Measurements from ENCODE around the gene LRMDA. TPM values are rescaled to one million over a fixed set of nuclear protein-coding genes. Genes with fewer than 3 reads are reported as not detected.
A peak's percentile ranks its signal among the peaks of the same experiment; 100 is the strongest.

The LRMDA gene
- total RNA-seq, 1 donor from 2014 or later: 5.2 TPM

DNA sequence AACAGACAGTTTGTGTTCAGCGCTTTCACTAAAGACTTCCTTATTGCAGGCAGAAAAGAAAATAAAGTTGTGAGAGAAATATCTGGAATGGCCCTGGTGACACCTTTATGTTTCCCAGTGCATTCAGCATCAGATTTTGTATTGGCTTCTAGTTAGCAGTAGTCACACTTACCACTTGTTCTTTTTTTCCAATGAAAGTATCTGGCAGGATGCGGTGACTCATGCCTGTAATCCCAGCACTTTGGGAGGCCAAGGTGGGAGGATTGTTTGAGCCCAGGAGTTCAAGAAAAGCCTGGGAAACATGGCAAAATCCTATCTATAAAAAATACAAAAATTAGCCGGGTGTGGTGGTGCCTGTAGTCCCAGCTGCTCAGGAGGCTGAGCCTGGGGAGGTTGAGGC is 649.6 kb downstream of the LRMDA start:
- Histone ChIP-seq H4K20me1 (ENCODE audit: low read depth) (no peaks in the 10 kb centered on the region), H2AFZ (replicated peaks) (no peak overlapping the region), H3K36me3 (no peaks in the 10 kb centered on the region), H3K4me3 (no peak overlapping the region), H3K27me3 (no peaks in the 10 kb centered on the region), H3K79me2 (ENCODE audit: low read depth) (no peaks in the 10 kb centered on the region), H3K4me1 (peaks cover 12% of the 10 kb centered on the region), H3F3A (ENCODE audit: low read depth) (no peaks in the 10 kb centered on the region), H3K4me2 (no peak overlapping the region), H3K27ac (no peak overlapping the region), H3K9me3 (ENCODE audit: low read depth) (no peaks in the 10 kb centered on the region), H3K9ac (no peak overlapping the region)
- peaks cover 12% of the 10 kb centered on the region for H3K27me3 Mint-ChIP-seq (ENCODE audit: insufficient read depth, low read depth)
- TF ChIP-seq EZH2phosphoT487 (IDR thresholded peaks at IDR 0.05) (no peak), EZH2 (IDR thresholded peaks at IDR 0.05) (no peak)
- TF ChIP-seq, protein P1, sequence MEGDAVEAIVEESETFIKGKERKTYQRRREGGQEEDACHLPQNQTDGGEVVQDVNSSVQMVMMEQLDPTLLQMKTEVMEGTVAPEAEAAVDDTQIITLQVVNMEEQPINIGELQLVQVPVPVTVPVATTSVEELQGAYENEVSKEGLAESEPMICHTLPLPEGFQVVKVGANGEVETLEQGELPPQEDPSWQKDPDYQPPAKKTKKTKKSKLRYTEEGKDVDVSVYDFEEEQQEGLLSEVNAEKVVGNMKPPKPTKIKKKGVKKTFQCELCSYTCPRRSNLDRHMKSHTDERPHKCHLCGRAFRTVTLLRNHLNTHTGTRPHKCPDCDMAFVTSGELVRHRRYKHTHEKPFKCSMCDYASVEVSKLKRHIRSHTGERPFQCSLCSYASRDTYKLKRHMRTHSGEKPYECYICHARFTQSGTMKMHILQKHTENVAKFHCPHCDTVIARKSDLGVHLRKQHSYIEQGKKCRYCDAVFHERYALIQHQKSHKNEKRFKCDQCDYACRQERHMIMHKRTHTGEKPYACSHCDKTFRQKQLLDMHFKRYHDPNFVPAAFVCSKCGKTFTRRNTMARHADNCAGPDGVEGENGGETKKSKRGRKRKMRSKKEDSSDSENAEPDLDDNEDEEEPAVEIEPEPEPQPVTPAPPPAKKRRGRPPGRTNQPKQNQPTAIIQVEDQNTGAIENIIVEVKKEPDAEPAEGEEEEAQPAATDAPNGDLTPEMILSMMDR (IDR thresholded peaks at IDR 0.05): no peak
- peaks cover 4% of the 10 kb centered on the region for H3K36me3 Mint-ChIP-seq
- H3K4me3 Mint-ChIP-seq: no peak overlapping the region
- peak overlapping the region; percentile 51 for H3K27ac Mint-ChIP-seq
- peaks cover 34% of the 10 kb centered on the region for H3K4me1 Mint-ChIP-seq
- DNase-seq (ENCODE audit: low spot score): no peak
- H3K9me3 Mint-ChIP-seq: peaks cover 17% of the 10 kb centered on the region

DNA sequence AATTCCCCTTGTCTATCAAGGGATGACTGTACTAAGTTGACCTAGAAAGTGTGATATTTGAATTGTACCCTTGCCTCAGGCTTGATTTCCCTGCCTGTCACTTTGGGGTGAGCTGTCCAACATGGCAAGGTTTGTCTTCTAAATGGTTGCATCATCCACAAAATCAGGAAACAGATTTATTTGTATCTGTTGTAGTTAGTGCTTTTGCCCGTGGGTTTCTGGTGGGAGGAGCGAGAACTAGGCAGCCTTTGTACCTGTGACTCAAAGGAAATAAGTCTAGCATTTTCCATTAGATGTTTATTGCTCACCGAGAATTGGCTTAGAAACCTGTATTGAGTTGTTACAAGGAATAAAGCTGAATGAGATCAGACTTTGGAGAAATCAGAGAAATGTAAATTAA is 650.8 kb downstream of the LRMDA start:
- H3K36me3 Mint-ChIP-seq: peaks cover 1% of the 10 kb centered on the region
- no peak overlapping the region for H3K27ac Mint-ChIP-seq
- Histone ChIP-seq H3K4me3 (no peak overlapping the region), H3F3A (ENCODE audit: low read depth) (no peaks in the 10 kb centered on the region), H2AFZ (replicated peaks) (no peak overlapping the region), H3K9me3 (ENCODE audit: low read depth) (no peaks in the 10 kb centered on the region), H3K4me2 (no peak overlapping the region), H3K9ac (no peak overlapping the region), H3K36me3 (no peaks in the 10 kb centered on the region), H3K4me1 (peaks cover 12% of the 10 kb centered on the region), H3K27ac (no peak overlapping the region), H4K20me1 (ENCODE audit: low read depth) (no peaks in the 10 kb centered on the region), H3K79me2 (ENCODE audit: low read depth) (no peaks in the 10 kb centered on the region), H3K27me3 (no peaks in the 10 kb centered on the region)
- H3K9me3 Mint-ChIP-seq: peaks cover 13% of the 10 kb centered on the region
- DNase-seq (ENCODE audit: low spot score): no peak
- H3K4me3 Mint-ChIP-seq: no peak overlapping the region
- peaks cover 11% of the 10 kb centered on the region for H3K27me3 Mint-ChIP-seq (ENCODE audit: insufficient read depth, low read depth)
- TF ChIP-seq EZH2phosphoT487 (IDR thresholded peaks at IDR 0.05): no peak
- TF ChIP-seq, protein P1 (IDR thresholded peaks at IDR 0.05): no peak
- TF ChIP-seq EZH2 (IDR thresholded peaks at IDR 0.05): no peak
- H3K4me1 Mint-ChIP-seq: peaks cover 34% of the 10 kb centered on the region

DNA sequence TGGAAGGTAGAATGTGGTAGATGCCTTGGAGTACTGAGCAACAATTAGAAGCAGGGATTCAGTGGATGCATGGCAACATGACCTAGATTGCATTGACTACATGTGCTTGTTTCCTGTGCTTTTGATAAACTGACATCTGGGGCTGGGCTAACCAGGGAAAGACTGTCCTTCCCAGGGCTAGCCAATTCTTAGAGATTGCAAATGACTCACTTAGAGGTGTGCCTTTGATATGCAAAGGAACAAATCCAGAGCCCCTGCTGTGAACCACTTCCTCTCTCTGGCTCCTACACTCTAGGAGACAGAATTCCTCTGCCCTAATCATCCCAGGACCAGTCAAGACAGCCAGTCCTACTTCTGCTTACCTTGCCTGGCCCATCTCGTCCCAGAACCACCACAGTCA is 651.5 kb downstream of the LRMDA start:
- Mint-ChIP-seq H3K27me3 (ENCODE audit: insufficient read depth, low read depth) (peaks cover 11% of the 10 kb centered on the region), H3K4me1 (peaks cover 34% of the 10 kb centered on the region), H3K9me3 (peaks cover 13% of the 10 kb centered on the region), H3K4me3 (no peak overlapping the region), H3K36me3 (peaks cover 1% of the 10 kb centered on the region), H3K27ac (peak overlapping the region; percentile 65)
- Histone ChIP-seq H3K9me3 (ENCODE audit: low read depth) (no peaks in the 10 kb centered on the region), H3K9ac (no peak overlapping the region), H3K27ac (no peak overlapping the region), H3K4me3 (no peak overlapping the region), H3K79me2 (ENCODE audit: low read depth) (no peaks in the 10 kb centered on the region), H2AFZ (replicated peaks) (no peak overlapping the region), H3K4me2 (peak overlapping the region; percentile 44), H4K20me1 (ENCODE audit: low read depth) (no peaks in the 10 kb centered on the region), H3K36me3 (no peaks in the 10 kb centered on the region), H3F3A (ENCODE audit: low read depth) (no peaks in the 10 kb centered on the region), H3K27me3 (no peaks in the 10 kb centered on the region), H3K4me1 (peaks cover 12% of the 10 kb centered on the region)
- peak; percentile 76 for DNase-seq (ENCODE audit: low spot score)
- TF ChIP-seq EZH2phosphoT487 (IDR thresholded peaks at IDR 0.05) (no peak), EZH2 (IDR thresholded peaks at IDR 0.05) (no peak)
- TF ChIP-seq, protein P1 (IDR thresholded peaks at IDR 0.05): no peak

Measured in neural progenitor cell (in vitro differentiated cells).